Nephron (organoid): ENCODE data around the gene TMEM135.

Experiments used
- H3K27ac Mint-ChIP-seq, 3 experiments: 2 replicates each; pipeline ENCODE4 v1.8.0; 2020; ENCODE audit warnings: mixed read lengths in 3 of 3, mild to moderate bottlenecking in 2 of 3, moderate library complexity in 1 of 3
- H3K27me3 Mint-ChIP-seq: 2 replicates; pipeline ENCODE4 v1.8.0; 2021; ENCODE audit warnings: low read depth, mild to moderate bottlenecking, moderate library complexity, mixed read lengths
- H3K36me3 Mint-ChIP-seq: 2 replicates; pipeline ENCODE4 v1.8.0; 2020; ENCODE audit warnings: low read depth, mixed read lengths
- H3K4me1 Mint-ChIP-seq: 2 replicates; pipeline ENCODE4 v1.8.0; 2020; ENCODE audit warnings: mixed read lengths
- H3K4me3 Mint-ChIP-seq, 3 experiments: 2 replicates each; pipeline ENCODE4 v1.8.0; 2020; ENCODE audit warnings: mild to moderate bottlenecking in 3 of 3, mixed read lengths in 3 of 3, moderate library complexity in 2 of 3
- H3K9me3 Mint-ChIP-seq: 2 replicates; pipeline ENCODE4 v1.8.0; 2020; ENCODE audit warnings: mixed read lengths
- TF ChIP-seq, protein P1 (sequence below), 3 experiments: fragments of 200-600 bp; sonication (generic); IDR thresholded peaks; one replicate each; pipeline ENCODE4 v1.5.0; 2021; ENCODE audit warnings: antibody characterized with exemption in 3 of 3; ENCODE audit not compliant: unreplicated experiment in 3 of 3

TMEM135 gene

DNA sequence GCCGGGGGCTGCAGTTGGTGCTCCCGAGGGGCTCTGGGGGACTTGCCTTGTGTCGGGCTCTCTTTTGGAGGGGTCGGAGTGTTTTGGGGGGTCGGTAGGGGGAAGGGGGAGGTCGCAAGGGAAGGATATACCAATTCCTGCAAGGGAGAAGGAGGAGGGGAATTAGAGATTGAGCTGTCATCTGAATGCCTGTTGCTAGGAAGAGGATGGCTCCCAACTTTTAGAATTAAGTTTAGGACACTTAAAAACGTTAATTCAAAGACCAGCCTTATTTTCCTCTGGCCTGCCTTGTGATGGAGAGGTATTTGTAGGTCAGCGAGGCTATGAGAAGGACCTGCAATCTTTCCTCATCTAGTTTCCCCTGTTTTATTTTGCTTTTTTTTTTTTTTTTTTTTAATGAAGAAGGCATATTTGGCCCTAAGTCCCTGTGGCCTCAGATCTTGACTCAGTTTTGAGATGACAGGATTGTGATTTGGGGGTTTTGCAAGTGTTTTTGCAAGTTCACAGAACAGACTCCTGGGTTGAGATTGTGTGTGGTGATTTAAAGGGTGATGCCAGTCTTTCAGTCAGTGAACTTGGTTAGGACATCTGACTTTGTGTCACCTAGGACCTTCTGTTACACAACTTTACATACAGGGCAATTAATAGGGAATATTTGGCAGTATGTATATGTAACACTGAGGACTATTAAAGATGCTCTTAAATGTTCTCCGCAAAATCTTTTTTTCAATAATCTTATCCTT lies 672 bp downstream of the TMEM135 start:
- Mint-ChIP-seq H3K27ac (peak overlapping the region; percentile 92 to 97 (median 94)), H3K36me3 (peaks cover 31% of the 10 kb centered on the region), H3K9me3 (peaks cover 6% of the 10 kb centered on the region), H3K27me3 (no peaks in the 10 kb centered on the region), H3K4me3 (peak overlapping the region; percentile 95 to 99 (median 97)), H3K4me1 (peaks cover 27% of the 10 kb centered on the region)
- TF ChIP-seq, protein P1, sequence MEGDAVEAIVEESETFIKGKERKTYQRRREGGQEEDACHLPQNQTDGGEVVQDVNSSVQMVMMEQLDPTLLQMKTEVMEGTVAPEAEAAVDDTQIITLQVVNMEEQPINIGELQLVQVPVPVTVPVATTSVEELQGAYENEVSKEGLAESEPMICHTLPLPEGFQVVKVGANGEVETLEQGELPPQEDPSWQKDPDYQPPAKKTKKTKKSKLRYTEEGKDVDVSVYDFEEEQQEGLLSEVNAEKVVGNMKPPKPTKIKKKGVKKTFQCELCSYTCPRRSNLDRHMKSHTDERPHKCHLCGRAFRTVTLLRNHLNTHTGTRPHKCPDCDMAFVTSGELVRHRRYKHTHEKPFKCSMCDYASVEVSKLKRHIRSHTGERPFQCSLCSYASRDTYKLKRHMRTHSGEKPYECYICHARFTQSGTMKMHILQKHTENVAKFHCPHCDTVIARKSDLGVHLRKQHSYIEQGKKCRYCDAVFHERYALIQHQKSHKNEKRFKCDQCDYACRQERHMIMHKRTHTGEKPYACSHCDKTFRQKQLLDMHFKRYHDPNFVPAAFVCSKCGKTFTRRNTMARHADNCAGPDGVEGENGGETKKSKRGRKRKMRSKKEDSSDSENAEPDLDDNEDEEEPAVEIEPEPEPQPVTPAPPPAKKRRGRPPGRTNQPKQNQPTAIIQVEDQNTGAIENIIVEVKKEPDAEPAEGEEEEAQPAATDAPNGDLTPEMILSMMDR (IDR thresholded peaks at IDR 0.05; ENCODE audit: unreplicated experiment in 3 of 3) = no peak

DNA sequence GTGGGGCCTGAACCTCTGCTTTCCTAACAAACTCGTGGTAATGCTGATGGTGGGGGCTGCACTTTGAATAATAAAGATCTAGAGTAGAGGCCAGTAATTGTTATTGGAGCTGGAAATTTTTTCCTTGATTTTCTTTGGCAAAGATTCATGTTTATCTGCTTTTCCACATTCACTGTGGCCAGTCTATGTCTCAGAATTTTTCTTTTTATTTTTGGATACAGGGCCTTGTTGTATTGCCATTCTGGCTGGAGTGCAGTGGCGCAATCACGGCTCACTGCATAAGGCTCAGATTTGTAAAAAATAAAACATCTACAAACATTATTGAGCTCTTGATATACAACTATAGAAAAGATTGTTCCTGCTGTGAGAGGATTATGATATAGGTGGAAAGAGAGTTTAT lies 1.6 kb downstream of the TMEM135 start:
- Mint-ChIP-seq H3K9me3 (peaks cover 9% of the 10 kb centered on the region), H3K27ac (peak overlapping the region; percentile 92 to 97 (median 94)), H3K4me3 (peak overlapping the region; percentile 95 to 99 (median 97)), H3K27me3 (no peaks in the 10 kb centered on the region), H3K4me1 (peaks cover 27% of the 10 kb centered on the region), H3K36me3 (peaks cover 41% of the 10 kb centered on the region)
- TF ChIP-seq, protein P1 (IDR thresholded peaks at IDR 0.05; ENCODE audit: unreplicated experiment in 3 of 3) = no peak

DNA sequence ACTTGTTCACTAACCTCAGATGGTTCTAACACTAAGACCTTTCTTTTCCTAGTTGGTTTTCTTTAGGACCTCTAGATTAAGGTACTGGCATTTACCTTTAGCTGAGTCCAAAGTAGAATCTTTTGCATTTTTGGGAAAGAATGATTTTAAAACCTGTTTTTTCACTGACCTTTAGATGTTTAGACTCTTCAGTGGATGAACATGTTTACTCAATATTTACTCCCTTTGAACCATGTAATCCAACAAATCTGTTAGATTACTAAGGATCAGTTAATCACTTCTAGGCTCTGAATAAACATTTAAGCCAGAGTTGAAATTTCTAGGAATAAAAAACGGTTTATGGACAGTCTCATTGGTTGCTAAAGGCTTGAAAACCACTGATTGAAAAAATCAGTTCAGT lies 6.2 kb downstream of the TMEM135 start:
- H3K4me1 Mint-ChIP-seq = peaks cover 14% of the 10 kb centered on the region
- H3K27ac Mint-ChIP-seq = no peak overlapping the region
- peaks cover 28% of the 10 kb centered on the region for H3K9me3 Mint-ChIP-seq
- H3K36me3 Mint-ChIP-seq = peaks cover 70% of the 10 kb centered on the region
- no peaks in the 10 kb centered on the region for H3K27me3 Mint-ChIP-seq
- TF ChIP-seq, protein P1 (IDR thresholded peaks at IDR 0.05; ENCODE audit: unreplicated experiment in 3 of 3) = no peak
- no peak overlapping the region for H3K4me3 Mint-ChIP-seq

DNA sequence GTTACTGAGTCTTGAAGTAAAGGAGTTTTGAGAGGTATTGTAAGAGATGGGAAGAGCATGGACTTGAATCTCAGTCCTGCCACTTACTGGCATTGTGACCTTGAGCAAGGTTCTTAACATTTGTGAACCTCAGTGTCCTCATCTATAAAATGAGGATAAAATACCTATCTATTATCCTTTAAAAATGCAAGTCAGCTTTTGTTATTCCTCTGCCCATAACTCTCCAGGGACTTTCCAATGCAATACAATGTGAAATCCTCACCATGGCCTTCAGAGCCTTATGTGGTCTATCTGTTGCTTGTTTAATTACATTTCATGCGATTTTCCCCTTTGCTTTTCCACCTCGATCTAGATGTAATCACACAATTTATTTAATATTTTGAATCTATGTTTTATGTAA lies 9.1 kb downstream of the TMEM135 start:
- no peaks in the 10 kb centered on the region for H3K4me1 Mint-ChIP-seq
- TF ChIP-seq, protein P1 (IDR thresholded peaks at IDR 0.05; ENCODE audit: unreplicated experiment in 3 of 3) = no peak
- no peaks in the 10 kb centered on the region for H3K27me3 Mint-ChIP-seq
- H3K4me3 Mint-ChIP-seq = no peak overlapping the region
- H3K27ac Mint-ChIP-seq = no peak overlapping the region
- peaks cover 53% of the 10 kb centered on the region for H3K36me3 Mint-ChIP-seq
- peaks cover 26% of the 10 kb centered on the region for H3K9me3 Mint-ChIP-seq

DNA sequence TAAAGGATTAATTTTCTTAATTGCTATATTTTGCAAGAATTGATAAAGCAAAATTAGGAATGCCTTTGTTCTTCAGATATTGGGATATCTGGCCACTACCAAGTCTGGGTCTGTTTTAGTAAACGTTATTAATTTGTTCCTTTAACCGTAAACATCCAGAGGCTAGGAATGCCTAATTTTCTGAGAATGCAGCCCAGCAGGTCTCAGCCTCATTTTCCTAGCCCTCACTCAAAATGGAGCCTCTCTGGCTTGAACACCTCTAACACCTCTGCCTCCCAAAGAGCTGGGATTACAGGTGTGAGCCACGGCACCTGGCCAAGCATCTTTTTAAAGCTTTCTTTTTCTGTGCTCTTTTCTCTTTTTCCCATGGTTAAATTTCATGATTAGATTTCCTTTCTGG lies 18.4 kb downstream of the TMEM135 start:
- peaks cover 33% of the 10 kb centered on the region for H3K36me3 Mint-ChIP-seq
- TF ChIP-seq, protein P1 (IDR thresholded peaks at IDR 0.05; ENCODE audit: unreplicated experiment in 3 of 3) = no peak
- no peak overlapping the region for H3K4me3 Mint-ChIP-seq
- H3K27me3 Mint-ChIP-seq = no peaks in the 10 kb centered on the region
- H3K27ac Mint-ChIP-seq = no peak overlapping the region
- no peaks in the 10 kb centered on the region for H3K4me1 Mint-ChIP-seq
- H3K9me3 Mint-ChIP-seq = peaks cover 9% of the 10 kb centered on the region

DNA sequence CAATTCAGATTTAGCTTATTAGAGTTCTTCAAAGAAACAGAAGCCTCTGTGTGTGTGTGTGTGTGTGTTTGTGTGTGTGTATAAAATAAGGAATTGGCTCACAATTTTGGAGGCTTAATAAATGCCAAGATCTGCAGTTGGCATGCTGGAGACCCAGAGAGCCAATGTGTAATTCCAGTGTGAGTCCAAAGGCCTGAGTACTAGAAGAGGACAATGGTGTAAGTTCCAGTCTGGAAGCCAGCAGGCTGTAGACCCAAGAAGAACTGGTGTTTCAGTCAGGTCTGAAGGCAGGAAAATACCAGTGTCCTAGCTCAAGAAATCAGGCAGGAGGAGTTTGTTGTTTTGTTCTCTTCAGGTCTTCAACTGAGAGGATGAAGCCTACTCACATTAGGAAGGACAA lies 20.0 kb downstream of the TMEM135 start:
- Mint-ChIP-seq H3K4me3 (no peak overlapping the region), H3K27ac (peak overlapping the region in 1 of 3 experiments; percentile 5), H3K9me3 (peaks cover 9% of the 10 kb centered on the region), H3K36me3 (peaks cover 38% of the 10 kb centered on the region), H3K4me1 (no peaks in the 10 kb centered on the region), H3K27me3 (no peaks in the 10 kb centered on the region)
- TF ChIP-seq, protein P1 (IDR thresholded peaks at IDR 0.05; ENCODE audit: unreplicated experiment in 3 of 3) = no peak
